HG03457 (cell line): ENCODE data around the gene POLR3E.

Experiments used
- ATAC-seq: cut with Tn5 transposase; IDR thresholded peaks from one replicate; pipeline ENCODE4 v1.9.1; 2021; ENCODE audit warnings: moderate number of reproducible peaks; ENCODE audit not compliant: unreplicated experiment

The POLR3E gene

GRCh38 chr16:22297114-22297870, at the start of gene POLR3E:
POLR3E (plus strand) TSS chr16:22297409; CDS start chr16:22302969, 5,560 bp downstream.
- ATAC-seq, result peak; percentile 73

GRCh38 chr16:22250522-22250921, 46.7 kb upstream of the POLR3E start:
- ATAC-seq, result no peak

- no peak for ATAC-seq
Observed at GRCh38 chr16:22252317-22252716, 44.9 kb upstream of the POLR3E start.

- ATAC-seq, result no peak
Observed at GRCh38 chr16:22253272-22253671, 43.9 kb upstream of the POLR3E start.

- no peak for ATAC-seq
Observed at GRCh38 chr16:22255335-22255734, 41.9 kb upstream of the POLR3E start.

- no peak for ATAC-seq
Observed at GRCh38 chr16:22257440-22257839, 39.8 kb upstream of the POLR3E start.

- ATAC-seq, result no peak
Observed at GRCh38 chr16:22260490-22260889, 36.7 kb upstream of the POLR3E start.

GRCh38 chr16:22262460-22262859, 34.7 kb upstream of the POLR3E start:
- no peak for ATAC-seq

- no peak for ATAC-seq
Observed at GRCh38 chr16:22264786-22265185, 32.4 kb upstream of the POLR3E start.

- no peak for ATAC-seq
Observed at GRCh38 chr16:22265351-22265750, 31.9 kb upstream of the POLR3E start.

GRCh38 chr16:22266546-22266945, 30.7 kb upstream of the POLR3E start:
- no peak for ATAC-seq

GRCh38 chr16:22267764-22268163, 29.4 kb upstream of the POLR3E start:
- no peak for ATAC-seq

- ATAC-seq, result no peak
Observed at GRCh38 chr16:22270525-22270924, 26.7 kb upstream of the POLR3E start.

GRCh38 chr16:22272870-22273650, 24.1 kb upstream of the POLR3E start:
- no peak for ATAC-seq

GRCh38 chr16:22274916-22275315, 22.3 kb upstream of the POLR3E start:
- no peak for ATAC-seq

GRCh38 chr16:22278441-22279230, 18.6 kb upstream of the POLR3E start:
- no peak for ATAC-seq

- ATAC-seq, result no peak
Observed at GRCh38 chr16:22282254-22282892, 14.8 kb upstream of the POLR3E start.

- no peak for ATAC-seq
Observed at GRCh38 chr16:22284637-22285036, 12.6 kb upstream of the POLR3E start.

GRCh38 chr16:22285080-22285479, 12.1 kb upstream of the POLR3E start:
- ATAC-seq, result no peak

GRCh38 chr16:22291020-22291419, 6.2 kb upstream of the POLR3E start:
- no peak for ATAC-seq

- no peak for ATAC-seq
Observed at GRCh38 chr16:22291860-22292318, 5.3 kb upstream of the POLR3E start.
